AG09309 (cell line): Measurements from ENCODE around the gene GOLGA6L2.
A peak's percentile ranks its signal among the peaks of the same experiment; 100 is the strongest.

Experiments used
- DNase-seq: peaks from one replicate; pipeline ENCODE4 v3.0.0-alpha.2; 2010; ENCODE audit warnings: low read depth
- H3K4me3 ChIP-seq: 2 replicates; pipeline ENCODE4 v1.5.1; 2011; ENCODE audit warnings: mild to moderate bottlenecking, low read depth, low read length, moderate library complexity; ENCODE audit not compliant: control insufficient read depth
- CTCF ChIP-seq: IDR thresholded peaks from 2 replicates; pipeline ENCODE4 v1.5.1; 2011; ENCODE audit warnings: mild to moderate bottlenecking, low read depth, low read length, inconsistent platforms; ENCODE audit not compliant: insufficient read depth, control insufficient read depth; ENCODE audit errors: missing control alignments

GOLGA6L2 gene

GRCh38 chr15:23472678-23473077 is 25.6 kb upstream of the GOLGA6L2 start:
- TF ChIP-seq CTCF, result no peak
- no peak overlapping the region for H3K4me3 ChIP-seq
- DNase-seq, result no peak

GRCh38 chr15:23472033-23472432 is 25.0 kb upstream of the GOLGA6L2 start:
- no peak for TF ChIP-seq CTCF
- no peak for DNase-seq
- H3K4me3 ChIP-seq, result no peak overlapping the region

GRCh38 chr15:23467110-23467600 is 20.1 kb upstream of the GOLGA6L2 start:
- peak; percentile 24 for TF ChIP-seq CTCF
- peak; percentile 10 for DNase-seq
- no peak overlapping the region for H3K4me3 ChIP-seq

- no peak for DNase-seq
- no peak for TF ChIP-seq CTCF
- no peak overlapping the region for H3K4me3 ChIP-seq
Measured at GRCh38 chr15:23457890-23458289, 10.8 kb upstream of the GOLGA6L2 start.

GRCh38 chr15:23446215-23447106 is 582 bp downstream of the GOLGA6L2 start:
- no peak for TF ChIP-seq CTCF
- H3K4me3 ChIP-seq, result no peak overlapping the region
- no peak for DNase-seq

- no peak overlapping the region for H3K4me3 ChIP-seq
- no peak for TF ChIP-seq CTCF
- DNase-seq, result no peak
Measured at GRCh38 chr15:23444269-23444668, 2.8 kb downstream of the GOLGA6L2 start.
